ENCODE data around the gene YPEL3. TPM values are rescaled to one million over a fixed set of nuclear protein-coding genes. Genes with fewer than 3 reads are reported as not detected.

Gene YPEL3, protein sequence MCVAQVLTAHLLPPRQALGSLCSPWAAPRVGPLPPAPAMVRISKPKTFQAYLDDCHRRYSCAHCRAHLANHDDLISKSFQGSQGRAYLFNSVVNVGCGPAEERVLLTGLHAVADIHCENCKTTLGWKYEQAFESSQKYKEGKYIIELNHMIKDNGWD
- total RNA-seq (10 to 100 TPM; 66.0 to 90.3 TPM), polyA plus RNA-seq (100 to 1,000 TPM in 1 of 2 donors, 10 to 100 TPM in 1; 94.2 to 240 TPM)
- long read RNA-seq, donor 1, partial matches to known transcripts, result 3 of 7 reads
- long read RNA-seq, donor 1, other reads (novel, unspliced or antisense), result 1 of 7 reads
- long read RNA-seq, donor 2, transcript YPEL3-202 (4 exons, 1,588 nt), result minor isoform, 6 of 31 reads
- long read RNA-seq, donor 2, transcript YPEL3-201 (5 exons, 935 nt), result major isoform, 12 of 31 reads
- long read RNA-seq, donor 2, partial matches to known transcripts, result 0 of 31 reads
- long read RNA-seq, donor 2, other reads (novel, unspliced or antisense), result 8 of 31 reads

DNA sequence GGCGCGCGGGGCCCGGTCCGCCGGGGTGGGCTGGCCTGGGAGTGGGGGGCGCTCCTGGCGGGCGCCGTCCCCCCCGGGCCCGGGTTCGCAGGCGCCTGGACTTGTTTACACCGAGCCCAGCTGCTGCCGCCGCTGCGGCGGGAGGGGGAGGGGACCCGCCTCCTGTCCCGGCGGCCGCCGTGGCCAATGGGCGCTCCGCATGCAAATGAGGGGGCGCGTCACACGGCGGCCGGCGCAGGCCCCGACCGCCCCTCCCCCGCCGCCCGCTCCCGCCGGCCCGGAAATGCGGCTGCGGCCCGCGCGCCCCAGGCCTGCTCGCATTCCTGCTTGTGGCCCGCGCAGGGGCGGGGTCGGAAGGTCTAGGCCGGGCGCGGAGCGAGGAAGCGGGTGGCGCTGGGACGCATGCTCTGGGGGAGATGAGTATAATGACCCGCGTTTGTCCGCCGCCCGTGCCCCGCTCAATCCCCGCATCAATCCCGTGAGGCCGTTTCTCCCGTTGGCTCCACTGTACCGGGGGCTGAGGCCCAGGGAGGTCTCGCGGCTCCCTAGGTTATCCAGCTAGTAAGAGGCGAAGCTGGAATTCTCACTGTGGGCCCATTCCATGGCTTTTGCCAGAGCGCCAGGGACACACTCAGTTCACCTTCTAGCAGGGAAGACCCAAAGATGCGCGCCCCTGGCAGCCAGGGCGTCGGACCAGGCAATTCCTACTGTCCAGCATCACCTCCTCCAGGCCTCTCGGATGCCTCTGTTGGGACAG lies at the start of gene YPEL3:
TSS of gene YPEL3 (minus strand) at position 109 of the 757 bp plus-strand sequence. CDS start 731 bp downstream, outside the sequence.
- peak within 1 kb of the TSS; percentile 79 to 82 for H3K4me3 ChIP-seq (ENCODE audit: low read length in 2 of 2)
- H3K27ac ChIP-seq (ENCODE audit: low read depth in 1 of 2, low read length in 2 of 2), result peak within 1 kb of the TSS; percentile 45 to 72
- H3K36me3 ChIP-seq (ENCODE audit: control insufficient read depth in 1 of 2, insufficient read depth in 2 of 2, low read length in 1 of 2), result peaks cover 0 to 2% of the 10 kb centered on the region in 2 donors
- H3K9me3 ChIP-seq (ENCODE audit: control insufficient read depth, low read length), result no peaks in the 10 kb centered on the region
- peak; percentile 96 for DNase-seq
- 9% methylated on average over 67 to 77 of the region's 77 CpGs for WGBS, 2 donors
- no peaks in the 10 kb centered on the region for H3K4me1 ChIP-seq (ENCODE audit: control insufficient read depth in 1 of 2, insufficient read depth in 2 of 2, low read length in 2 of 2)
- H3K27me3 ChIP-seq (ENCODE audit: control insufficient read depth in 1 of 2, insufficient read depth in 2 of 2, low read length in 1 of 2), result no peaks in the 10 kb centered on the region
- peak; percentile 84 for ATAC-seq (ENCODE audit: low FRiP score)
- intact Hi-C loops (cut with DNase I), result loop anchor here in 1 of 2 donors (2.0 to 10.0 kb wide), 2 partner anchors 25 to 309 kb away; partner anchors contain the start of gene ZNF771

DNA sequence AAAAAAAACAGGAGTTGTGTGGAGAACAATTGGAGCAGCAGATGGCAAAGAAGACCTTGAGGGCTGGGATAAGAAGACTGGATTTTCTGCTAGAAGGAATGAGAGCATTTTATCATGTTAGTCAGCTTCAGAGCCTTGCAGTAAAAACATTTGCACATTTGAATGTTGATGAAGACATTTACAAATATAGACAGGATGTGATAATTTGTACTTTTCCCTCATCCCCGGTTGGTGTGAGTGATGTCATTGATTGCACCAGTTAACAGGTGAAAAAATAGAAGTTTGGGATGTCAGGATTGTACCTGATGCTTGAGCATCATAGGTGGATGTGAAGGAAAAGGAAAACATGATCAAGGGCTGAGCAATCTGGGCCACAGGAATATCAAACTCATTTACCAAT lies 49.6 kb upstream of the YPEL3 start:
- Histone ChIP-seq H3K36me3 (ENCODE audit: control insufficient read depth in 1 of 2, insufficient read depth in 2 of 2, low read length in 1 of 2) (no peaks in the 10 kb centered on the region), H3K4me1 (ENCODE audit: control insufficient read depth in 1 of 2, insufficient read depth in 2 of 2, low read length in 2 of 2) (no peaks in the 10 kb centered on the region), H3K4me3 (ENCODE audit: low read length in 2 of 2) (no peak overlapping the region), H3K27ac (ENCODE audit: low read depth in 1 of 2, low read length in 2 of 2) (no peak overlapping the region), H3K9me3 (ENCODE audit: control insufficient read depth, low read length) (peaks cover 2% of the 10 kb centered on the region), H3K27me3 (ENCODE audit: control insufficient read depth in 1 of 2, insufficient read depth in 2 of 2, low read length in 1 of 2) (no peaks in the 10 kb centered on the region)
- DNase-seq (no peak), ATAC-seq (ENCODE audit: low FRiP score) (no peak)
- intact Hi-C loops (cut with DNase I), result no loop called here
- 49 to 53% methylated on average over 1 of the region's 1 CpG for WGBS, 2 donors

DNA sequence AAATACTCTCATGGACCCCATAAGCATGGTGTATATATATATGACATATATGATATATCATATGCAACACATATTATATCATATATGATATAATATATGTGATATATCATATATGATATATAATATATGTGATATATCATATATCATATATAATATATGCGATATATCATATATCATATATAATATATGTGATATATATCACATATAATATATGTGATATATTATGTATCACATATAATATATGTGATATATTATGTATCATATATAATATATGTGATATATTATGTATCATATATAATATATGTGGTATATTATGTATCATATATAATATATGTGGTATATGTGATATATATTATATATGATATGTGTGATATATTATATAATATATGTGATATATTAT lies 48.9 kb upstream of the YPEL3 start:
- intact Hi-C loops (cut with DNase I), result no loop called here
- Histone ChIP-seq H3K9me3 (ENCODE audit: control insufficient read depth, low read length) (peaks cover 2% of the 10 kb centered on the region), H3K4me3 (ENCODE audit: low read length in 2 of 2) (no peak overlapping the region), H3K4me1 (ENCODE audit: control insufficient read depth in 1 of 2, insufficient read depth in 2 of 2, low read length in 2 of 2) (no peaks in the 10 kb centered on the region), H3K36me3 (ENCODE audit: control insufficient read depth in 1 of 2, insufficient read depth in 2 of 2, low read length in 1 of 2) (no peaks in the 10 kb centered on the region), H3K27ac (ENCODE audit: low read depth in 1 of 2, low read length in 2 of 2) (no peak overlapping the region), H3K27me3 (ENCODE audit: control insufficient read depth in 1 of 2, insufficient read depth in 2 of 2, low read length in 1 of 2) (no peaks in the 10 kb centered on the region)
- DNase-seq (no peak), ATAC-seq (ENCODE audit: low FRiP score) (no peak)
- 44 to 48% methylated on average over 1 of the region's 1 CpG for WGBS, 2 donors

DNA sequence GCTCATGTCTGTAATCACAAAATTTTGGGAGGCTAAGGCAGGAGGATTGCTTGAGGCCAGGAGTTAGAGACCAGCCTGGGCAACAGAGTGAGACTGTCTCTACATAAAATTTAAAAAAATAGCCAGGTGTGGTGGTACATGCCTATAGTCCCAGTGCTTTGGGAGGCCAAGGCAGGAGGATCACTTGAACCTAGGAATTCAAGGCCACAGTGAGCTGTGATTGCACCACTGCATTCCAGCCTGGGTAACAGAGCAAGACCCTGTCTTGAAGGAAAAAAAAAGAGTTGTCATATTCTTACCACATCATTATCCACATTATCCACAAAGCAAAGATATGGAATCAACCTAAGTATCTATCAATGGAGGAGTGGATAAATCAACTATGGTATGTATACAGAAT lies 48.0 kb upstream of the YPEL3 start:
- ATAC-seq (ENCODE audit: low FRiP score), result no peak
- H3K27ac ChIP-seq (ENCODE audit: low read depth in 1 of 2, low read length in 2 of 2), result no peak overlapping the region
- intact Hi-C loops (cut with DNase I), result no loop called here

DNA sequence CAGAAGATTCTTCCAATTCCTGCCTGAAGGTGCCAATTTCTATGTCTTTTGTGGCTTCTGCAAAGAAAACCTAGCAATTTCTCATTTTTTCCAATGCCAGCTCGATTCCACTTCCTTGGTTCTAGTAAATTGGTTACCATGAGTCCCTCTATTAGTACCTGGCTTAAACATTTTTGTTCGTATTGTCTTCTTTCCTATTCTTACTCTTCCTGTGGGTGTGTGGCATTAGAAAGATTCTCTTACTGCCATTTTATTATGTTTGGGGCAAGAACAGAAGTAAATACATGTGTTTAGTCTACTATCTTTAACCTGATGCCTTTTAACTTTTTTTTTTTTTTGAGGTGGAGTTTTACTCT lies 47.3 kb upstream of the YPEL3 start:
- no peaks in the 10 kb centered on the region for H3K4me1 ChIP-seq (ENCODE audit: control insufficient read depth in 1 of 2, insufficient read depth in 2 of 2, low read length in 2 of 2)
- H3K36me3 ChIP-seq (ENCODE audit: control insufficient read depth in 1 of 2, insufficient read depth in 2 of 2, low read length in 1 of 2), result no peaks in the 10 kb centered on the region
- no peak overlapping the region for H3K4me3 ChIP-seq (ENCODE audit: low read length in 2 of 2)
- DNase-seq (no peak), ATAC-seq (ENCODE audit: low FRiP score) (no peak)
- no peak overlapping the region for H3K27ac ChIP-seq (ENCODE audit: low read depth in 1 of 2, low read length in 2 of 2)
- intact Hi-C loops (cut with DNase I), result no loop called here
- H3K27me3 ChIP-seq (ENCODE audit: control insufficient read depth in 1 of 2, insufficient read depth in 2 of 2, low read length in 1 of 2), result no peaks in the 10 kb centered on the region
- WGBS, 2 donors, result 60 to 66% methylated on average over 2 of the region's 2 CpGs
- no peaks in the 10 kb centered on the region for H3K9me3 ChIP-seq (ENCODE audit: control insufficient read depth, low read length)

More for the DNA sequence above, 48.0 kb upstream of the YPEL3 start:
- DNase-seq, result no peak
- H3K27me3 ChIP-seq (ENCODE audit: control insufficient read depth in 1 of 2, insufficient read depth in 2 of 2, low read length in 1 of 2), result no peaks in the 10 kb centered on the region
- H3K4me3 ChIP-seq (ENCODE audit: low read length in 2 of 2), result no peak overlapping the region
- no peaks in the 10 kb centered on the region for H3K36me3 ChIP-seq (ENCODE audit: control insufficient read depth in 1 of 2, insufficient read depth in 2 of 2, low read length in 1 of 2)
- H3K4me1 ChIP-seq (ENCODE audit: control insufficient read depth in 1 of 2, insufficient read depth in 2 of 2, low read length in 2 of 2), result no peaks in the 10 kb centered on the region
- H3K9me3 ChIP-seq (ENCODE audit: control insufficient read depth, low read length), result peaks cover 2% of the 10 kb centered on the region

DNA sequence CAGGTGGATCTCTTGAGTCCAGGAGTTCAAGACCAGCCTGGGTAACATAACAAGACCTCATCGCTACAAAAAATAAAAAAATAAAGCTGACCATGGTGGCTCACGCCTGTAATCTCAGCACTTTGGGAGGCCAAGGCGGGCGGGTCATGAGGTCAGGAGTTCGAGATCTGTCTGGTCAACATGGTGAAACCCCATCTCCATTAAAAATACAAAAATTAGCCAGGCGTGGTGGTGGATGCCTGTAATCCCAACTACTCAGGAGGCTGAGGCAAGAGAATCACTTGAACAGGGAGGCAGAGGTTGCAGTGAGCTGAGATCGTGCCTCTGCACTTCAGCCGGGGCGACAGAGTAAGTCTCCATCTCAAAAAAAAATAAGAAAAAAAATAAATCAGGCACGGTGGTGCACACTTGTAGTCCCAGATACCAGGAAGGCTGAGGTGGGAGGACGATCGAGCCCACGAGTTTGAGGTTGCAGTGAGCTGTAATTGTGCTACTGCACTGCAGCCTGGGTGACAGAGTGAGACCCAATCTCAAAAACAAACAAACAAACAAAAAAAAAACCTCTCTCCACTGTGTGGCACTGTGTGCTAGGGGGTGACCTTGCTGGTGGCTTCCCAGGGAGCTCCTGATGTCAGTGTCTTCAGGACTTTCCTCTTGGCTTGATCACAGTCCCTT lies 46.8 kb upstream of the YPEL3 start:
- 80 to 83% methylated on average over 13 of the region's 13 CpGs for WGBS, 2 donors

DNA sequence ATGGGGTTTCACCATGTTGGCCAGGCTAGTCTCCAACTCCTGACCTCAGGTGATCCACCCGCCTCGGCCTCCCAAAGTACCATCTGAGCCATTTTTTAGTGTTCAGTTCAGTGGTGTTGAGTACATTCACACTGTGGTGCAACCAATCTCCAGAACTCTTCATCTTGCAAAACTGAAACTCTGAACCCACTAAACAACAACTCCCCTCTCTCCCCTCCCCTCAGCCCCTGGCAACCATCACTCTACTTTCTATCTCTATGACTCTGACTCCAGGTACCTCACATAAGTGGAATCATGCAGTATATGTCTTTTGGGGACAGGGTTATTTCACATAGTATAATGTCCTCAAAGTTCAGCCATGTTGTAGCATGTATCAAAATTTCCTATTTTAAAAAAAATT lies 45.7 kb upstream of the YPEL3 start:
- Histone ChIP-seq H3K4me1 (ENCODE audit: control insufficient read depth in 1 of 2, insufficient read depth in 2 of 2, low read length in 2 of 2) (no peaks in the 10 kb centered on the region), H3K27me3 (ENCODE audit: control insufficient read depth in 1 of 2, insufficient read depth in 2 of 2, low read length in 1 of 2) (no peaks in the 10 kb centered on the region), H3K9me3 (ENCODE audit: control insufficient read depth, low read length) (no peaks in the 10 kb centered on the region), H3K36me3 (ENCODE audit: control insufficient read depth in 1 of 2, insufficient read depth in 2 of 2, low read length in 1 of 2) (no peaks in the 10 kb centered on the region), H3K27ac (ENCODE audit: low read depth in 1 of 2, low read length in 2 of 2) (no peak overlapping the region), H3K4me3 (ENCODE audit: low read length in 2 of 2) (no peak overlapping the region)
- intact Hi-C loops (cut with DNase I), result no loop called here
- ATAC-seq (ENCODE audit: low FRiP score) (no peak), DNase-seq (no peak)
- WGBS, 2 donors, result 94 to 97% methylated on average over 2 of the region's 2 CpGs

More for the DNA sequence above, 46.8 kb upstream of the YPEL3 start:
- no peak for DNase-seq
- H3K27ac ChIP-seq (ENCODE audit: low read depth in 1 of 2, low read length in 2 of 2), result no peak overlapping the region
- no peak overlapping the region for H3K4me3 ChIP-seq (ENCODE audit: low read length in 2 of 2)
- H3K36me3 ChIP-seq (ENCODE audit: control insufficient read depth in 1 of 2, insufficient read depth in 2 of 2, low read length in 1 of 2), result no peaks in the 10 kb centered on the region
- no peaks in the 10 kb centered on the region for H3K4me1 ChIP-seq (ENCODE audit: control insufficient read depth in 1 of 2, insufficient read depth in 2 of 2, low read length in 2 of 2)
- no peak for ATAC-seq (ENCODE audit: low FRiP score)
- no peaks in the 10 kb centered on the region for H3K9me3 ChIP-seq (ENCODE audit: control insufficient read depth, low read length)
- no peaks in the 10 kb centered on the region for H3K27me3 ChIP-seq (ENCODE audit: control insufficient read depth in 1 of 2, insufficient read depth in 2 of 2, low read length in 1 of 2)
- intact Hi-C loops (cut with DNase I), result no loop called here

DNA sequence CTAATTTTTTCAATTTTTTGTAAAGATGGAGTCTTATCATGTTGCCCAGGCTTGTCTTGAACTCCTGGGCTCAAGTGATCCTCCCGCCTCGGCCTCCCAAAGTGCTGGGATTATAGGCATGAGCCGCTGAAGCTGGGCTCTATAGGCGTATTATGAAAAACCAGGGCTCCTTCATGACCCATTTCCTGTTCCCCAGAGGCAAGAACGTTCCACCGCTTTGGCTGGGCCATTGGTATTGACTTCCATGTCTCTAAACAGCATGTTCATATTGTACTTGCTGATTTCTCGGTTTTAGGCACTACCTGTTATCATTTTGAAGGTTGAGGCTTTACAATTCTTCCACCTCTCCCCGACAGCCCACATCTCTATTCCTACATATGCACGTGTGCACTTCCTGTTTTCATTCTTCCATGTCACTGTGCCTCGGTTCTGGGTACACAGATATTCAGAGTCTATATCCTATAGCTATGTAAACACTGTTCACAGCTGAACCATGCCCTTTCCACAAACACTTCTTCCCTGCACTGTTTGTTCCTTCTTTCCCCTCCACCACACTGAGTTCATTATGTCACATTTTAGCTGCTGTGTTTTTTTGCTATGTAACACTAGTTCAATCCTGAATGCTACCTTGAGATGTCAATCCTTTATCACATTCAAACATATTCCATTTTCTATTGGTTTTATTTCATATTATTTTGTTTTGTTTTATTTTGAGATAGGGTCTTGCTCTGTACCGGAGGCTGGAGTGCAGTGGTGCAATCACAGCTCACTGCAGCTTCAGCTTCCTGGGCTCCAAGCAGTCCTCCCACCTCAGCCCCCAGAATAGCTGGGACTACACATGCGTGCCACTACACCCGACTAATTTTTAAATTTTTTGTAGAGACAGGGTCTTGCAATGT lies 43.8 kb upstream of the YPEL3 start:
- H3K9me3 ChIP-seq (ENCODE audit: control insufficient read depth, low read length), result no peaks in the 10 kb centered on the region
- 68 to 69% methylated on average over 13 of the region's 13 CpGs for WGBS, 2 donors
- ATAC-seq (ENCODE audit: low FRiP score), result no peak
- intact Hi-C loops (cut with DNase I), result no loop called here
- H3K4me1 ChIP-seq (ENCODE audit: control insufficient read depth in 1 of 2, insufficient read depth in 2 of 2, low read length in 2 of 2), result no peaks in the 10 kb centered on the region
- H3K27me3 ChIP-seq (ENCODE audit: control insufficient read depth in 1 of 2, insufficient read depth in 2 of 2, low read length in 1 of 2), result no peaks in the 10 kb centered on the region
- no peak overlapping the region for H3K27ac ChIP-seq (ENCODE audit: low read depth in 1 of 2, low read length in 2 of 2)
- H3K4me3 ChIP-seq (ENCODE audit: low read length in 2 of 2), result no peak overlapping the region
- DNase-seq, result no peak
- H3K36me3 ChIP-seq (ENCODE audit: control insufficient read depth in 1 of 2, insufficient read depth in 2 of 2, low read length in 1 of 2), result no peaks in the 10 kb centered on the region

Data from aorta (tissue), 5 donors.